Esophagus (tissue), 2 donors: ENCODE data around the gene SP100. TPM values are rescaled to one million over a fixed set of nuclear protein-coding genes. Genes with fewer than 3 reads are reported as not detected.
"Not testable (repeated sequence)": the region's sequence is repeated elsewhere in the genome, so short reads cannot be mapped to it uniquely, and the experiment has no call there.

Experiments used
- H3K27ac ChIP-seq, 2 donors: one replicate each; pipeline ENCODE4 v1.5.1; 2013; ENCODE audit warnings: low read depth in 2 of 2, mild to moderate bottlenecking in 2 of 2, inconsistent platforms in 1 of 2, low read length in 1 of 2, moderate library complexity in 1 of 2
- H3K27me3 ChIP-seq, 2 donors: one replicate each; pipeline ENCODE4 v1.6.1; 2013; ENCODE audit warnings: low read length in 2 of 2, control low read depth in 1 of 2, mild to moderate bottlenecking in 1 of 2; ENCODE audit not compliant: insufficient read depth in 2 of 2, control insufficient read depth in 1 of 2
- H3K36me3 ChIP-seq, 2 donors: one replicate each; pipeline ENCODE4 v1.6.1; 2013; ENCODE audit warnings: low read length in 1 of 2; ENCODE audit not compliant: control insufficient read depth in 2 of 2, insufficient read depth in 2 of 2
- H3K4me1 ChIP-seq, 2 donors: one replicate each; pipeline ENCODE4 v1.6.1; 2013; ENCODE audit warnings: low read length in 1 of 2; ENCODE audit not compliant: control insufficient read depth in 2 of 2, insufficient read depth in 2 of 2
- H3K4me3 ChIP-seq, 2 donors: one replicate each; pipeline ENCODE4 v1.5.1; 2013; ENCODE audit warnings: low read length in 2 of 2, mild to moderate bottlenecking in 2 of 2, low read depth in 1 of 2, moderate library complexity in 1 of 2
- H3K9me3 ChIP-seq, 2 donors: one replicate each; pipeline ENCODE4 v1.6.1; 2013; ENCODE audit warnings: mild to moderate bottlenecking in 2 of 2, low read depth in 1 of 2, low read length in 1 of 2, moderate library complexity in 1 of 2; ENCODE audit not compliant: control insufficient read depth in 2 of 2, insufficient read depth in 1 of 2
- WGBS, 2 donors: extraction: QIAGEN DNeasy Blood & Tissue Kit; methylation state at CpG; one replicate each; pipeline ENCODE4 v1.1.7; 2013; 5-methylcytosine and 5-hydroxymethylcytosine counted together
- polyA plus RNA-seq, 2 donors: library from polyadenylated mRNA; stranded (reverse); fragments of 200-250 nt; gene quantifications; one replicate each; pipeline ENCODE4 v1.2.3, GENCODE V29; 2013
- donor health status: healthy with polysubstance abuse.
- donor health status: Bipolar disorder and iron deficiency.

SP100 gene
- polyA plus RNA-seq, 2 donors, result 18.3 to 19.2 TPM

DNA sequence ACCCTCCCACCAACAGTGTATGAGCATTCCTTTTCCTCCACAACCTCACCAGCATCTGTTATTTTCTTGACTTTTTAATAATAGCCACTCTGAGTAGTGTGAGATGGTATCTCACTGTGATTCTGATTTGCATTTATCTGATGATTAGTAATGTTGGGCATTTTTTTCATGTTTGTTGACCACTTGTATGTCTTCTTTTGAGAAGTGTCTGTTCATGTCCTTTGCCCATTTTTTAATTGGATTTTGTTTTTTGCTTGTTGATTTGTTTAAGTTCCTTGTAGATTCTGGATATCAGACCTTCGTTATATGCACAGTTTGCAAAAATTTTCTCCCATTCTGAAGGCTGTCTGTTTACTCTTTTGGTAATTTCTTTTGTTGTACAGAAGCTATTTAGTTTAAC lies 59.1 kb downstream of the SP100 start:
- H3K4me3 ChIP-seq, result no peak overlapping the region
- WGBS, 2 donors, result 95 to 100% methylated on average over 1 of the region's 1 CpG
- no peaks in the 10 kb centered on the region for H3K9me3 ChIP-seq
- H3K36me3 ChIP-seq, result peaks cover 2 to 5% of the 10 kb centered on the region in 2 donors
- H3K27ac ChIP-seq, result no peak overlapping the region
- H3K4me1 ChIP-seq, result no peaks in the 10 kb centered on the region
- no peaks in the 10 kb centered on the region for H3K27me3 ChIP-seq

DNA sequence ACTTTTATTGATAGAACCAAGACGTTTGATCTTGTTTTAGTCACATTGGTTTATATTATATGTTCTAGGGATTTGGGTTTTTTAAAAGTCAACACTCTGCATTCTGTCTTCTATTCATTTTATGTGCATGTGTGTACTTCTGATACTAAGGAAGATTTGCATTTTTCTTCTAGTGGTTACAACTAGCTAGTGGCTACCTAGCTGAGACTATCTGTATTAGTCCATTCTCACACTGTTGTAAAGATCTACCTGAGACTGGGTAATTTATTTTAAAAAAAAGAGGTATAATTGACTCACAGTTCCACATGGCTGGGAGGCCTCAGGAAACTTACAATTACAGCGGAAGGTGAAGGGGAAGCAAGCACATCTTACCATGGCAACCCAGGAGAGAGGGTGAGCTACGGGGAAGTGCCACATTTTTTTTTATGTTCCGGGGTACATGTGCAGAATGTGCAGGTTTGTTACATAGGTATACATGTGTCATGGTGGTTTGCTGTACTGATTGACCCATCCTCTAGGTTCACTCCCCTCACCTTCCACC lies 69.9 kb downstream of the SP100 start:
- Histone ChIP-seq H3K27me3 (no peaks in the 10 kb centered on the region), H3K36me3 (no peaks in the 10 kb centered on the region), H3K9me3 (no peaks in the 10 kb centered on the region), H3K4me1 (no peaks in the 10 kb centered on the region), H3K27ac (no peak overlapping the region), H3K4me3 (no peak overlapping the region)
- WGBS, 2 donors, result 92 to 95% methylated on average over 4 of the region's 4 CpGs

DNA sequence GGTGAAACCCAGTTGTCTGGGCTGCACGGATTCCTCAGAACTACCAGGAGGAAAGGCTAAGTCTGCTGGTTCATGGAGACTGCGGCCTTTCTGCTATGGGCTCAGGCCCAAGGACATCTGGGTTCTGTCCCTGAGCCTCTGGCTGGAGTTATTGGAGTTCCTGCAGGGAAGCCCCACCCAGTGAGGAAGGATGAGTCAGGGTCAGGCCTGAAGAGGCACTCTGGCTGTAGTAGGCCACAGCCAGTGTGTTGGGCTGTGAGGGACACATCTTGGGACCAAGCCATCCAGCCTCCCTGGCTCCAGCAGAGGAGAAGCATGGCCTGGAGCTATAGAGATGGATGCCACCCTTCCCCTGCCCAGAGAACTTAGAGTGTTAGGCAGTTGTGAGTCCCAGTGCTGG lies 75.2 kb downstream of the SP100 start:
- H3K27me3 ChIP-seq, H3K9me3 ChIP-seq, H3K4me1 ChIP-seq, H3K27ac ChIP-seq, H3K4me3 ChIP-seq, H3K36me3 ChIP-seq: not testable (repeated sequence)
- 62 to 87% methylated on average over 2 of the region's 2 CpGs for WGBS, 2 donors

DNA sequence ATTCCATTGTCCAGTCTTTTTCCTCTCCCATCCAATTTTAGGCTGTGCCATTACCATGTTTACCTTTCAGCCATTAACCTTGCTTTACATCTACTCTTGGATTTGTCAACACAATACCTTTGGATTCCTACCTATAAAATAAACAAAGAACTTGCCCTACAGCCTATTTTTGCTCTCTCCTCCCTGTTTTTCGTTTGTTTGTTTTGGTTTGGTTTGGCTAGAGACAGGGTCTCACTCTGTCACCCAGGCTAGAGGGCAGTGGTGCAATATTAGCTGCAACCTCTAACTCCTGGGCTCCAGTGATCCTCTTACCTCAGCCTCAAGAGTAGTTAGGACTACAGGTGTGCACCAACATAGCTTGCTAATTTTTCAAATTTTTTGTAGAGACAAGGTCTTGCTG lies 76.1 kb downstream of the SP100 start:
- WGBS, 2 donors, result 44 to 45% methylated on average over 1 of the region's 1 CpG
- Histone ChIP-seq H3K9me3 (no peaks in the 10 kb centered on the region), H3K4me3 (no peak overlapping the region), H3K27ac (no peak overlapping the region), H3K27me3 (no peaks in the 10 kb centered on the region), H3K4me1 (no peaks in the 10 kb centered on the region), H3K36me3 (peaks cover 2% of the 10 kb centered on the region in 2 donors)

DNA sequence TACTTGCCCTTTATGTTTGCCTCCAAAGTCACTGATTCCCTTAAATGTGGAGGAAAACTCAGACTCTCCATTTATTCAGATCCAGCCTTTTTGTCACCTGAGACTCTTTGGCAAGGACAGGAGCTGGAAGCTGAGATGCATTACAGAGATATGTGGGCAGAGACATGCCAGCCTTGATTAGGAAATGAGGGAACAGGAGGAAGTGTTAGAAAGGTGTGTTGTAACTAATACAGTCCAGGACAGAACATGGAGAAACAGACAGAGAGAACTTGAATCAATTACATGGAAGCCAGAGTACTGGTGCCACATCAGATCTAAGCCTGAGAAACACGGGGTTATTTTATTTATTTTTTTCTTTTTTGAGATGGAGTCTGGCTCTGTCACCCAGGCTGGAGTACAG lies 79.0 kb downstream of the SP100 start:
- Histone ChIP-seq H3K4me3 (no peak overlapping the region), H3K27ac (no peak overlapping the region), H3K9me3 (no peaks in the 10 kb centered on the region), H3K4me1 (no peaks in the 10 kb centered on the region), H3K36me3 (peaks cover 4 to 6% of the 10 kb centered on the region in 2 donors), H3K27me3 (no peaks in the 10 kb centered on the region)
- 84 to 94% methylated on average over 1 of the region's 1 CpG for WGBS, 2 donors

DNA sequence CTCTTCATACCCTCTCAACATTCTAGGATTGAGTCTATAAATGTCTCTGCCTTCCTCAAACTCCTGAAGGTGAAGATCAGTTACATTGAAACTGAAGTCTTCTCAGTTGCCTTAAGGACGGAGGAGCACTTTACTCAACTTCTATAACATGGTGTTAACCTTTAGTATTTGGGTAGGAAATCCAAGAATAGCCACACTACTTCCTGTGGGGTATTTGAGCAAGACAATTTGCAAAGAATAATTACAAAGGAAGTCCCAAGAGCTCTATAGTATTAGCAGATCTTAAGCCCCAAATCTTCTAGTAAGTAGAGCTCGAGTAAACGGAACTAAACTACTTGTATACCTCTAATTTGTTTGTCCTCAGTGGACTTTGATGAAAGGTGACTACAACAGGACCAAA lies 80.9 kb downstream of the SP100 start:
- Histone ChIP-seq H3K27ac (no peak overlapping the region), H3K4me3 (no peak overlapping the region), H3K36me3 (peaks cover 6% of the 10 kb centered on the region in 2 donors), H3K27me3 (no peaks in the 10 kb centered on the region), H3K9me3 (no peaks in the 10 kb centered on the region), H3K4me1 (no peaks in the 10 kb centered on the region)
- 71 to 78% methylated on average over 3 of the region's 3 CpGs for WGBS, 2 donors

DNA sequence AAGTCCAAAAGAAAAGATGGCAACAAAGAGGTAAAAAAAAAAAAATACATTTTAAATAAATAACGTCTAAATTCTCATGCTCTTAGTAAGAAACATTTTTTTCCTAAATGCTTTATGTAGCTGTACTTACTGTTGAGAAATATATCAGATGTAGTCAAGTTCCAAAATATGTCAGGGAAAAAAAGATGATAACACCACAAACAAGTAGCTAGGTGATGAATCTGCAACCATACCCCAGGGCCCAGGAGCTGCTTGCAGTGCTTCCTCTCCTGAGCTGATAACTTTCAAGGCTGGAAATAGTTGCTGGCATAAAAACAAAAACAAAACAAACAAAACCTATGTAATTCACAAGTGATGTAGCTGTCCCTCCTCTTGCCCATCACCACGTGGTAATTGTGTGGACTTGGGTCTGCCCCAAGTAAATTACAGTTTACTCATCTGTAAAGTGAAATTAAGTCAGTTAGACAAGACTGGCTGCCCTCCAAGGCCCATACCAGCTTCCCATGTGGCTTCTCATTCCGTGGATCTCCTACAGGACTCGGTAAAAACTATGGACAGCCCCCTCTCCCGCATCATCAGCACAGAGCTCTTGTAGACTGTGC lies 82.6 kb downstream of the SP100 start:
- WGBS, 2 donors, result 71 to 81% methylated on average over 5 of the region's 5 CpGs
- Histone ChIP-seq H3K4me3 (no peak overlapping the region), H3K27ac (no peak overlapping the region), H3K36me3 (peaks cover 6% of the 10 kb centered on the region in 2 donors), H3K27me3 (no peaks in the 10 kb centered on the region), H3K4me1 (no peaks in the 10 kb centered on the region), H3K9me3 (no peaks in the 10 kb centered on the region)

DNA sequence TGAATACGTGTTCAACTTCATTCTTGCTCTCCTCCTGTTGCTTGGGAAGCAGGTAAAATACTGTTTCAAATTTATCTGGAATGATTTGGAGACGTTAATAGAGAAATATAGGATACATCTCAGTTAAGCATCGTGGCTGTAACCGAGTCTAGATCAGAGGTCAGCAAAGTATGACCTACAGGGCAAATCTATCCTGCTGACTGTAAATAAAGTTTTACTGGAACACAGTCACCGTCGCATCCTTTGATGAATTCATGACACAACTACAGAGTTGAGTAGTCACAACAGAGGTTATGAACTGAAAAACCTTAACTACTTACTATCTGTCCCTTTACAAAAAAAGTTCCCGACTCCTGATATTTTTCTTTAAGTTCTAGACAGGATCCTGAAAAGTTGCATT lies 86.6 kb downstream of the SP100 start:
- H3K4me3 ChIP-seq, result no peak overlapping the region
- H3K4me1 ChIP-seq, result no peaks in the 10 kb centered on the region
- H3K27me3 ChIP-seq, result no peaks in the 10 kb centered on the region
- H3K27ac ChIP-seq, result no peak overlapping the region
- peaks cover 7 to 9% of the 10 kb centered on the region in 2 donors for H3K36me3 ChIP-seq
- WGBS, 2 donors, result 93 to 94% methylated on average over 7 of the region's 7 CpGs
- H3K9me3 ChIP-seq, result no peaks in the 10 kb centered on the region

DNA sequence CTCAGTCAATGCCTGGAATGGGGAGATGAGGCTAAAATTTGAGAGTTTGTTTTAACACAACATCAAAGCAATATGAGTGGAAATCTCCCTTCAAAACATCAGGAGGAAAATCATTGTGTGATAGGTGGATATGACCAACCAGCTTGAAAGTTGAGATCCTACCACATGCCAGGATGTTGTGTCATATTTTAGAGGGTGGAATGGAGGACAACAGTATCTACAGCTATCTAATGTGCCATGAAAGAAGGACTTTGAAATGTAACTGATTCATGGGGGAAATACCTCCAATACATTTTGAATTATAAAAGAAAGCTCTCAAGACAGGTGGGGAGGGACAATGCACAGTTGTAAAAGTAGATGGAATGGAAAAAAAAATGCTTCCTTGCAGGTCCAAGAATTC lies 87.8 kb downstream of the SP100 start:
- H3K4me3 ChIP-seq, result no peak overlapping the region
- H3K9me3 ChIP-seq, result no peaks in the 10 kb centered on the region
- H3K4me1 ChIP-seq, result no peaks in the 10 kb centered on the region
- H3K27me3 ChIP-seq, result no peaks in the 10 kb centered on the region
- H3K36me3 ChIP-seq, result peaks cover 7 to 10% of the 10 kb centered on the region in 2 donors
- no peak overlapping the region for H3K27ac ChIP-seq

DNA sequence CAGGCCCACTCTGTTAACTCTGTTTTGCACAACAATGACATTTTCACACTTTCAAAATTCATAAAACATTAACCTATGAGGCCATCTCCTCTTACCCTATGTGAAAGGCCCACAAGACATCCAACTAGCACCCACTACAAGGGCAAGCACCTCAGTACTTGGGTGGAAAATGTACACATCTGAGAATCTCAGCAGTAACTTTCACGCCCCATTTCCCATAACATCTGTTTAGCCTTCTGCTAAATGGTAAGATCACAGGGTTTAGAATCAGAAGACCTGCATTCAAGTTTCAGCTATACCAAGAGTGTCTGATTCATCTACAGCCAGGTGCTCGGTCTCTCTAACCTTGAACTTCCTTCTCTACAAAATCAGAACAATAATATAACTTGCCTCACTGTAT lies 89.2 kb downstream of the SP100 start:
- 92% methylated on average over 2 of the region's 2 CpGs for WGBS, 2 donors
- Histone ChIP-seq H3K4me3 (no peak overlapping the region), H3K4me1 (no peaks in the 10 kb centered on the region), H3K36me3 (peaks cover 10 to 11% of the 10 kb centered on the region in 2 donors), H3K27me3 (no peaks in the 10 kb centered on the region), H3K9me3 (no peaks in the 10 kb centered on the region), H3K27ac (no peak overlapping the region)
